Ovary (tissue), 3 donors: Measurements from ENCODE around the gene HBEGF.

Experiments used
- EP300 ChIP-seq: sonication (generic); formaldehyde crosslinking; IDR thresholded peaks from one replicate; pipeline ENCODE4 v1.6.1; 2017; ENCODE audit warnings: antibody characterized with exemption
- POLR2A ChIP-seq: fragments of 450-650 bp; IDR thresholded peaks from one replicate; pipeline ENCODE4 v1.6.1; 2017; ENCODE audit warnings: antibody characterized with exemption, mild to moderate bottlenecking, moderate library complexity
- TF ChIP-seq, protein P1 (sequence below), 3 donors: fragments of 450-650 bp in 2 of 3; fragments of 200-600 bp in 1 of 3; IDR thresholded peaks; one replicate each; pipeline versions ENCODE4 v1.5.1 to v1.8.0; 2016 to 2022; ENCODE audit warnings: antibody characterized with exemption in 3 of 3, mild to moderate bottlenecking in 1 of 3
- donor health status: DM: no; HTN: no; CAD: no.

- TF ChIP-seq POLR2A (no peak), EP300 (no peak)
- TF ChIP-seq, protein P1, sequence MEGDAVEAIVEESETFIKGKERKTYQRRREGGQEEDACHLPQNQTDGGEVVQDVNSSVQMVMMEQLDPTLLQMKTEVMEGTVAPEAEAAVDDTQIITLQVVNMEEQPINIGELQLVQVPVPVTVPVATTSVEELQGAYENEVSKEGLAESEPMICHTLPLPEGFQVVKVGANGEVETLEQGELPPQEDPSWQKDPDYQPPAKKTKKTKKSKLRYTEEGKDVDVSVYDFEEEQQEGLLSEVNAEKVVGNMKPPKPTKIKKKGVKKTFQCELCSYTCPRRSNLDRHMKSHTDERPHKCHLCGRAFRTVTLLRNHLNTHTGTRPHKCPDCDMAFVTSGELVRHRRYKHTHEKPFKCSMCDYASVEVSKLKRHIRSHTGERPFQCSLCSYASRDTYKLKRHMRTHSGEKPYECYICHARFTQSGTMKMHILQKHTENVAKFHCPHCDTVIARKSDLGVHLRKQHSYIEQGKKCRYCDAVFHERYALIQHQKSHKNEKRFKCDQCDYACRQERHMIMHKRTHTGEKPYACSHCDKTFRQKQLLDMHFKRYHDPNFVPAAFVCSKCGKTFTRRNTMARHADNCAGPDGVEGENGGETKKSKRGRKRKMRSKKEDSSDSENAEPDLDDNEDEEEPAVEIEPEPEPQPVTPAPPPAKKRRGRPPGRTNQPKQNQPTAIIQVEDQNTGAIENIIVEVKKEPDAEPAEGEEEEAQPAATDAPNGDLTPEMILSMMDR (IDR thresholded peaks at IDR 0.05) = no peak
Observed at GRCh38 chr5:140293091-140293848, 53.1 kb downstream of the HBEGF start.
